Tongue (tissue), 2 donors: ENCODE data around the gene KLHL28. TPM values are rescaled to one million over a fixed set of nuclear protein-coding genes. Genes with fewer than 3 reads are reported as not detected.
A peak's percentile ranks its signal among the peaks of the same experiment; 100 is the strongest.
"Not testable (repeated sequence)": the region's sequence is repeated elsewhere in the genome, so short reads cannot be mapped to it uniquely, and the experiment has no call there.

Experiments used
- DNase-seq: peaks from one replicate; pipeline ENCODE4 v3.0.0-alpha.2; 2015
- total RNA-seq: library from RNA; depleted of rRNA; stranded (reverse); fragments of >200 nt; gene quantifications from one replicate; pipeline ENCODE4 v1.2.3, GENCODE V29; 2014

The KLHL28 gene
- total RNA-seq, 1 donor from 2014 or later: 33.7 TPM

GRCh38 chr14:44897041-44897844 is 64.5 kb downstream of the KLHL28 start:
- DNase-seq: peak; percentile 98

- DNase-seq: no peak
These were observed 65.3 kb downstream of the KLHL28 start for GRCh38 chr14:44896275-44897040.

GRCh38 chr14:44895716-44896115 is 66.0 kb downstream of the KLHL28 start:
- DNase-seq: no peak

- DNase-seq: no peak
These were observed 68.2 kb downstream of the KLHL28 start for GRCh38 chr14:44893535-44893934.

- DNase-seq: not testable (repeated sequence)
These were observed 69.9 kb downstream of the KLHL28 start for GRCh38 chr14:44891726-44892372.

- no peak for DNase-seq
These were observed 71.9 kb downstream of the KLHL28 start for GRCh38 chr14:44889595-44890471.

- no peak for DNase-seq
These were observed 74.2 kb downstream of the KLHL28 start for GRCh38 chr14:44887596-44887955.

GRCh38 chr14:44886860-44887595 is 74.7 kb downstream of the KLHL28 start:
- DNase-seq: no peak

- DNase-seq: no peak
These were observed 81.0 kb downstream of the KLHL28 start for GRCh38 chr14:44880791-44881190.

Other genes with a start within 250 kb of the KLHL28 start
- gene TOGARAM1, start 243 bp upstream of the KLHL28 start, total RNA-seq: 72.6 TPM
- 66.1 TPM for gene PRPF39, start 122.2 kb upstream of the KLHL28 start, total RNA-seq
- 62.4 TPM for gene FKBP3, start 172.5 kb upstream of the KLHL28 start, total RNA-seq
- gene FANCM, start 174.0 kb upstream of the KLHL28 start, total RNA-seq: 12.5 TPM